GM15510 (cell line): ENCODE measurements around the gene KIF13A.

Source experiments
- POLR2A ChIP-seq: IDR thresholded peaks from 3 replicates; pipeline ENCODE4 v1.6.1; 2011; ENCODE audit warnings: borderline replicate concordance; ENCODE audit not compliant: insufficient read length; ENCODE audit errors: extremely low read depth

The KIF13A gene

DNA sequence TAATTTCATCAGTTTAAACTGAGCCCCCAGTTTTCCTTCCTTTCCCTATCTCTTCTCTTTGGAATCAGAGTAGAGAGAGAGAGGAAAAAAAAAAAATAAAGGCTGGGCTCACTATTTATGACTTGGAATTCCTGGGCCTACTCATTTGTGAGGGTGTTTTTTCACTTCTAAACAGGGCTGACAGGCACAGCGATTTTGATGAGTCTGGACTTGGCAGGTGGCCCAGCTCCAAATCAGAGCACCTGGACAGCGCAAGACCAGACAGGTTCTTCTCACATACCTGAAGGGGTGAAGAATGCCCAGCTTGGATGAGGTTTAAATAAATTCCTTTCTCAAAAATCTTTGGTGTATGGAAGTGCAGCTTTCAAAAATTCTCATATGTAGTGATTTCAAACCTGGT, 122.2 kb downstream of the KIF13A start:
- no peak for TF ChIP-seq POLR2A

DNA sequence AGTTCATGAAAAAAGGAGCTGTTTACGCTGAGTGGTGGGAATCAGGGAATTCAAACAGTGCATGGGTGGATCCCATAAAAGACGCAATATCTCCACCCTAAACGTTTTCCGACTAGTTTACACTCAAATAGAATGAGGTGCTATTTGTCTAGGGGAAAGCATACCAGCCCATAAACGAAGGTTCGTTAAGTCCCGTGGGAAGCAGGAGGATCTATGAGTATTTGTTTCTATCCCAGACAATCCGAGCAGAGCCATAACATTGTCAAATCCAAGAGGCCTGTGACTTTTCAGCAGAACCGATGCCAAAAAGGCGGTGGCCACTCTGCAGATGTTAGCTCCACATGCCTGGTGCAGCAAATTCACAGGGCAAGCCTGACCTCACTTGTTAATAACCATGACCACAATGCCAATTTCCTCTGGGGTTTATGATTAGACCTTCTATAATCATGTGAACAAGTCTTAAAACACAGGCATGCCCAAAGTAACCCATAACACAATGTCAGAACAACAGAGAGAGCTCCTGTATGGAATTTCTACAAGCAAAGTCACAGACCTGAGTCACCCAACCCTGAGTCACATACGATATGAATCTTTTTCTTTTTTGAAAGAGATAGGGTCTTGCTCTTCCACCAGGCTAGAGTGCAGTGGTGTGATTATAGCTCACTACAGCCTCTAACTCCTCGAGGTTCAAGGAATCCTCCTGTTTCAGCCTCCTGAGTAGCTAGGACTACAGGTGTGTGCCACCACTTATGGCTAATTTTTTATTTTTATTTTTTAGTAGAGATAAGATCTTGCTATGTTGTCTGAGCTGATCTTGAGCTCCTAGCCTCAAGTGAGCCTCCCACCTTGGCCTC, 123.3 kb downstream of the KIF13A start:
- TF ChIP-seq POLR2A = no peak

DNA sequence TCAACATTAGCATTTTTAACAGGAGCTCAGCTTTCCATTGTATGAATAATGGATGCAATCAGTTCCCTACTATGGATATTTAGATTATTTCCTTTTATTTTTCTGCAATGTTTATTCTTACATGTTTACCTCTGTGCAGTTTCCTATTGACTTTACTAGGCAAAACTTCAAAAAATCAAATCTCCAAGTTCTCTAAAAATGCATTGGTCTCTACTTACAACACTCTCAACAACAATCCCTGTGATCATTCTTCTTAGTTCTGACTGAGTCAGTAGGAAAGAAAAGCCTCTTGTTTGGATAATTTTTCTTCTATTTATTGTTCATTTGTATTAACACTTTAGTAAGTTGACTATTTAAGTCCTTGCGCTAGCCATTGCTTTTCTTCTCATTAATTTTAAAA, 126.1 kb downstream of the KIF13A start:
- TF ChIP-seq POLR2A = no peak

DNA sequence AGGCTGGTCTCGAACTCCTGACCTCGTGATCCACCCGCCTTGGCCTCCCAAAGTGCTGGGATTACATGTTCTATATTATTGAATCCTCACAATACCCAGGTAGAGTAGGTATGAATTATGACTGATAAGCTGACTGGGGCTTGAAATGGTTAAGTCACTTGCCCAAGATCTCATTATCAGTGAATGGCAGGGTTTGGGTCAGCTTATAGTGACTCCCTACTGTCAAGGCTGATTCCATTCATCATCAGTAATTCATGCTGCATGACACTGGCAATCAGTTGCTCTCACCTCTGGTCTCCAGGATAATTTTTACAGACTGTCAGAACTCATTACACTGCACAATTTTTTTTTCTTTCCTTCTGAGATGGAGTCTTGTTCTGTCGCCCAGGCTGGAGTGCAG, 127.6 kb downstream of the KIF13A start:
- no peak for TF ChIP-seq POLR2A

DNA sequence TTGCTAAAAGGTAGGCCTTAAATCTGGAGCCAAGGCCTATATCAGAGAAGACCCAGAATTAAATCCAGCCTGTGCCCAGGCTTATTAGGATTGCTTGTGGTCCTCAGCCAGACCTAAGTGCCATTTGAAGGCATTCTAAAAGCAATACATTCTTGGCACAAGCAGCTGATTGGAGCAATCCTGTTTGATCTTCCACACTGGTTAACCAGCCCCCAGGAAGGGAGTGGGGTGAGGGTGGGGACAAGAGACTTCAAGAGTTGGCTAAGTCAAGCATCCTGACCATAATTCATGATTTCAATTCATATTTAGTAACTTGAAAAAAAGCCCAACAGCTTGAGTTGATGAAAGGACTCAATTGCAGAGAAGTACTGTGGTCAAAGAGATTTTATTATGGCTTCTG, 128.9 kb downstream of the KIF13A start:
- TF ChIP-seq POLR2A = no peak

DNA sequence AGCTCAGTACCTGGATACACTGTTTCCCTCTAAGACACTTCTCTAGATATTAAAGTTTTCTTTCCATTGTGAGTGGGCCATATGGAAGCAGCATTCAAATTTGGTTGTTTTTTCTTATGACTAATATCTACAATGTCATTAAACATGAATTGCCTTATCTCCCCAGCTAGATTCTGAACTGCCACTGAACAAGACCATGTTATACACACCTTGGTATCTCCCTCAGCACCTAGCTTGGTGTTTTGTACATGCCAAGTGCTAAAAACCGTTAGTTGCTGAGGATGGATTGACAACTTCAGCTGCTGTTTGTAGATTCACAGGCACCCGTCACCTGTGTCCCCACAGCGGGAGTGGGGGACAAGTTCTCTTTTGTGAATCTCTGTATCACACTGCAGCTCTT, 131.1 kb downstream of the KIF13A start:
- TF ChIP-seq POLR2A = no peak

DNA sequence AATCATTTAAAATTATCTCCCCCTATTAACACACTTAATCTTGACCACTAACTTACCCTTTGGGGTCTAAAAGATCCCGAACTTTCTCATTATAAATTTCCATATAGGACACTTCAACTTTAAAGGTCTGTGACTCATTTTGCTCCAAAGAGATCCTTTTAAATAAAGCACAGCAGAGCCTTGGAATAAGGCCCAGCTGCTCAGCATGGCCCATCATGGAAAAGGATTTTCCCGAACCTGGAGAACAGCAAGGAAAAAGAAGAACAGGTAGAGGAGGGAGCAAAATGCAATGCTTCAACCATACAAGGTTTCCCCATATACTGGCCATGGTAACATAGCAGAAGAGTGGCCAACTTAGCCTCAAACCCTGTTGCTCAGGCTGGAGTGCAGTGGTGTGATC, 132.1 kb downstream of the KIF13A start:
- no peak for TF ChIP-seq POLR2A

DNA sequence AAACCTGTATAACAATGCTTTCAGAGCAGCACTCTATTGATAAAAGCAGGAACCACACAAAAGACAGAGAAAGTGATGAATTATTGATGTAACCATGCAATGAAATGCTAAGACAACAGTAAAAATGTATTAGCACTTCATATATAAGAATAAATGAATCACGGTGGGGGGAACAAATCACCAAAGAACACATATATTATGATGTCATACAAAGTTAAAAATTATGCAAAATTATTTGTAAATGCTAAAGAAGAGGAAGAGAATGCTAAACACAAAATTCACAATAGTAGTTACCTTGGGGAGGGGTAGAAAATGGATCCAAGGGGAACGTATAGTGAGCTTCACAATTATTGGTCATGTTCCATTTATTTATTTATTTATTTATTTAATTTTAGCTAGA, 133.9 kb downstream of the KIF13A start:
- no peak for TF ChIP-seq POLR2A

DNA sequence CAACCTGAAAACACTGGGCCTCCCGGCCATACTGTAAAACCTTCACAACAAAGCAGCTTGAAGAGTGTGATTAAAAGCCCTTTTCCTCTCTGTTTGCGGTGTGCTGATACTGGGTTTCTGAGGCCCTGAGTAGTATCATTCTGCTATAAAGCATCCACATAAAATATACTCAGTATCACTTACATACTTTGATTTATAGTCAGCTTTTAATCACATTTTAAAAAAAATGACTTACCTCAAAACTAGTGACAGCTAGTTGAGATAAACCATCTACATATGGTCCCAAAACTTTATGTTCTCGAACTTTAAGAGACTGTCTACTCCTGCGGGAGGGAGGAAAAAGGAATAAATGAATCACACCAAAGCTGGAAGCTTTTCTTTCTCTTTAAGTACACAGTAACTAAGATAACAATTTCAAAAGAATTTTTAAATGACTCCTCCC, 135.7 kb downstream of the KIF13A start:
- TF ChIP-seq POLR2A = no peak

DNA sequence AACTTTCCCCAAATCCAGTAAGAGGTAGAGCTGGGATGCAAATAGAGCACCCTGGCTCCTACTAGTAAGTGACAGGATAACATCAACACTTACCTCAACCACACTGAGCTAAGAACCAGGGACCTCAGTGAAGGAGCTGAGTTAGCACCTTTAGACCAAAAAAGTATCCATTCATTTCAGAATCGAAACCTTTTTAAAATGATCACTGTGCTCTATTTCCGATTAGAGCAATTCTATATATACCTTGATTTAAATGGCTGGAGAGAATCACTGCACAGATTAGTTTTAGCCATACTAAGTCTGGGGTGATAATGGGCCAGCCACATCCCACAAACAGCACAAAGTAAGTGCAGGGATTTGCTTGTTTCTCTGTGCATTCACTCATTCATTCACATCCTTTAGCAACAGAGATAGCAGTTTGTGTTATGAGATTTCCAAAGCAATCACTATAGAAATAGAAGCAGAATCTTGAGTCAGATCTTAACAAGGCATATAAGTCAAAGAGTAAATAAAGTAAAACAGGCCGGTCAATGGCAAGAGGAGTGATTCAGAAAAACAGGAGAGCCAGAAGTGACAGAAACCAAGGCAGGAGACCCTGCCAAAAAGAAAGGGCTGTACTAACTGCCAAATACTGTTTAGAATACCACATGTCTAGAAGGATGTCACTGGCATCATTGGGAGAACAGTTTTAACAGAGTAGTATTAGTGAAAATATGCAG, 136.3 kb downstream of the KIF13A start:
- TF ChIP-seq POLR2A = no peak

DNA sequence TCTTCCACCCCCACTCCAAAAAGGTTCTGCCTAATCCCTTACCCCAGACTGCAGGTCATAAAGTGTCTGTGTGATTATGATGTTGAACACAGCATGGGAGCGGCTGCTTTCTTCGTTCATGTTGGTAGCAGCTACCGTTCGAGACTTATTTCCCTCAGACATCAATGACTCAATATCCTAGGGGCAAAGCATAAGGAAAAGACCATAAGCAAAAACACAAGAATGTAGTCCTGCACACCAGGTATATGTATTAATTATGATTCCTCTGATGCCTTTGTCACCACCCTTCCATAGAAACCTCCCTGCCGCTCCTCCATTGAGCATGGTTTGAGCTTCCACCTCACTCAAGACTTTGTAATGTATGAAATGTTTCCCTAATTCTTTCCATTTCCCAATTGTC, 137.2 kb downstream of the KIF13A start:
- TF ChIP-seq POLR2A = no peak

DNA sequence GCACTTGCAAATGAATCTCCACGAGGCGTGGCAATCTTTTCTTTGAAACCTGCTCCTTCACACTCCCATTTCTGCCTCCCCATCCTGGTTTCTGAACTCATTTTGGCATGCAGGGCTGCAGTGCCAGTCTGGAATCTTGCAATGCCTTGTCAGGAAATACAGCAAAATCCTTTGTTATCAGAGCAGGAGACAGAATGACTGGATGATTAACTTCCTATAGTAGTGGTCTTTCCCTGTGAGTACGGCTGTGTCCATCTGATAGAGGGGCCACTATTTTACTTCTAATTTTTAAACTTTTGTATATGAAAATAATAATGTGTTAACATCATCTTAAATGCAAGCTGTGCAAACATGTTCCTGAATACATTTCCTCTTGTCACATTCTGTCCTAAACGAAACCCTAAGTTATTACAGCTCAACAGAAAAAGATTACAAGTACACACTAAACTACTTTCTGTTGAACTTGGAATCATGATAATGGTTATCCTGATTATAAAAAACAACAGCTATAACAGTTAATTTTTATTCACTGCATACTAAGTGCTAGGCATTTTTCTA, 140.2 kb downstream of the KIF13A start:
- TF ChIP-seq POLR2A = no peak

DNA sequence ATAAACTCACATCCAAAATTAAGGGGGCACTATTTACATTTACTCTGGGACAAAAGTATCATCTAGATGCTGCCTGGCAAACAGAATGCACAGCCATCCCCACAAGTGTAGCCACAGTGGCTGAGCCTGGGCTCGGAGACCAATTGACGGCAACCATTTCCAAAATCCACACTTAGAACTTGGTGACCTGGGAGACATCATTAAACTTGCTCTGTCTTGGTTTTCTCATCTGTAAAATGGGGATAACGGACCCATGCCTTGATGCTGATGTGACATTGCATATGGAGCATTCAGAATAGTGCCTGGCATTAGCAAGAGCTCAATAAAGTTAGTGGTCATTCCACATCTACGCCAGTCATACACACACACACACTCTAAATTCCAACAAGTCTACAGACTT, 140.7 kb downstream of the KIF13A start:
- no peak for TF ChIP-seq POLR2A

DNA sequence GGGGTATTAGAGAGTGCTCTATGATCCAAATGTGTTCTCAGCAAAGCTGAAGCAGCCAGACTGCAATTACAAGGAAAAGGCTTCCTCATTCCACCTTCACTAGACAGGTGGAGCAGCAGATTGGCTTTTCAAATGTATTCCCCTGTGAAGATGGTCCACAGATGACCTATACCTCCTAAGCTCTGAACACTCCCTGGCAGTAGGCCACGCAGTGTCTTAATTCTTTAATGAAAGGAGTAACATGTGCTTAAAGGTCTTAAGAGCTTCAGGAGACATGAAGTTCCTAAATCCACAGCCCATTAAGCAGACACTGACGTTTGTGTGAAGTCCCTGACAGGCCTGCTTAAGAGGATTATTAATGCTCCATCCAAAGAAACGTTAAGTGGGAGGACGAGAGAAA, 141.8 kb downstream of the KIF13A start:
- TF ChIP-seq POLR2A = no peak

DNA sequence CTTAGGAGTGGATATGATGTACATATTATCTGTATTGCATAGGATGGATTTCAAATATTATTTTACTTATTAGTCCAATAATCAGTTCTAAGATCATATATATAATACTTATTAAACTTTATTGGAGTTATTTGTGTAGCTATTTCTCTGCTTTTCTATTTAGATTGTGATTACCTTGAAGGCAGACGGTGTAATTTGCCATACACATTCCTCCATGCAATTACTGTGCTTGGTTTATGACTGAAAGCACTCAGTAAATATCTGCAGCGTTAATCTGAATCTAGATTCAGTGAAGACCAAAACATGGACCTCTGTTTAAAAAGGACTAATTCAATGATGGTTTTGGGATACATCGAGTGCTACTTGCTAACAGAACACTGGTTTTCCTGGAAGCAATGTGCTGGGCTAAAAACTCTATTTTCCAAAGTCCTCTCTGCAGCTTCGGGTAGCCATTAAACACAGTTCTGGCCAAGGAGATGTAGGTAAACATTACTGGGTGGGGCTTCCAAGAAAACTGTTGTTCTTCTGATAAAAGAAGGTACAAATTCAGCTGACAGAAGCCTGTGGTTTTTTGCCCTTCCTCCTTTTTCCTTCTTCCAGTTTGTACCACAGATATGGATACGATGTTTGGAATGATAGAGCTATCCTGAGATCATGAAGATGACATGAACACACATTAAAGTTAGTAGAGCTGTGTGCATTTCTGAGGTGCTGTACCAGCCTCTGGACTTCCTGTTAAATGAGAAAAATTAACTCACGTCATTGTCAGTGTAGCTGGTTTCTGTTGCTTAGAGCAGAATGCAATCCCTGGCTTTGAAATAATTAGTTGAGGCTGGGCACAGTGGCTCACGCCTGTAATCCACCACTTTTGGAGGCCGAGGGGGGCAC, 144.3 kb downstream of the KIF13A start:
- no peak for TF ChIP-seq POLR2A

DNA sequence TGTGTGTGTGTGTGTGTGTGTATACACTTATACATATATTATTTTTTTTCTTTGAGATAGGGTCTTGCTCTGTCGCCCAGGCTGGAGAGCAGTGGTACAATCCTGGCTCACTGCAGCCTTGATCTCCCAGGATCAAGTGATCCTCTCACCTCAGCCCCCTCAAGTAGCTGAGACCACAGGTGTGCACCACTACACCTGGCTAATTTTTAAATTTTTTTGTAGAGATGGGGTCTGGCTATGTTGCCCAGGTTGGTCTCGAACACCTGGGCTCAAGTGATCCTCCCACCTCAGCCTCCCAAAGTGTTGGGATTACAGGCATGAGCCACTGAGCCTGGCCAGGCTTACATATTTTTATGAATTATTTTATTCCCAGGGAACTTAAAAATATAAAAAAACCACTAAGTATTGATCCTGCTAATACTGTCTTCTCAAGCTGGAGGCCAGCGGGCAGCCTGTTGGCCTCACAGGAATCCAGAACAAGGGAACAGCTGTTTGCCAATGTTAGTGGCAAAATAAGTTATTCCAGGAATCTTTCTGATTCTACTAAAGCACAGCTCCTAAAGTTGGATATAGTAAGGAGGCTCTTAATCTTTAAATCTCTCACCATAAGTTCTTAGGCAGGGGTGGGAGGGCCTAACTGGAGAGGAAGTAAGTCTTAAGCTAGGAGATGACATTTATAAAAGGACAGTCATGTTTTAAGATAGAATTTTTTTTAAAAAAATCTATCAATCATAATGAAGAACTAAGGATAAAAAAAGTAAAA, 145.2 kb downstream of the KIF13A start:
- no peak for TF ChIP-seq POLR2A
